HL-60 (cell line): ENCODE measurements around the gene IQSEC3.

Source experiments
- DNase-seq, 2 experiments: peaks; one replicate each; pipeline ENCODE4 v3.0.0-alpha.2; 2010 to 2020; ENCODE audit warnings: low read depth in 1 of 2, low spot score in 1 of 2
- H3K27ac ChIP-seq: fragments of 250-450 bp; sonication (Bioruptor Pico); replicated peaks from 2 replicates; pipeline ENCODE4 v1.5.1; 2020; ENCODE audit warnings: mild to moderate bottlenecking, moderate library complexity
- H3K27me3 ChIP-seq: fragments of 250-450 bp; sonication (Bioruptor Pico); 2 replicates; pipeline ENCODE4 v1.5.1; 2021; ENCODE audit warnings: mild to moderate bottlenecking, moderate library complexity; ENCODE audit not compliant: insufficient read depth, poor library complexity, severe bottlenecking
- H3K4me3 ChIP-seq: replicated peaks from 2 replicates; pipeline ENCODE4 v1.5.1; 2011; ENCODE audit warnings: mild to moderate bottlenecking, control low read depth, low read length; ENCODE audit not compliant: insufficient read depth
- CTCF ChIP-seq: IDR thresholded peaks from one replicate; pipeline ENCODE4 v1.5.1; 2011; ENCODE audit warnings: low read length, control low read depth, inconsistent platforms; ENCODE audit not compliant: insufficient read depth
- GABPA ChIP-seq: IDR thresholded peaks from 2 replicates; pipeline ENCODE4 v1.6.1; 2012; ENCODE audit warnings: low read depth
- POLR2AphosphoS5 ChIP-seq: IDR thresholded peaks from 2 replicates; pipeline ENCODE4 v1.6.1; 2012; ENCODE audit warnings: low read depth
- SPI1 ChIP-seq: IDR thresholded peaks from 2 replicates; pipeline ENCODE4 v1.6.1; 2012; ENCODE audit warnings: low read depth, mild to moderate bottlenecking, borderline replicate concordance
- TF ChIP-seq, protein P1 (sequence below): IDR thresholded peaks from 2 replicates; pipeline ENCODE4 v1.6.1; 2012; ENCODE audit warnings: low read depth; ENCODE audit not compliant: insufficient replicate concordance

Gene IQSEC3

DNA sequence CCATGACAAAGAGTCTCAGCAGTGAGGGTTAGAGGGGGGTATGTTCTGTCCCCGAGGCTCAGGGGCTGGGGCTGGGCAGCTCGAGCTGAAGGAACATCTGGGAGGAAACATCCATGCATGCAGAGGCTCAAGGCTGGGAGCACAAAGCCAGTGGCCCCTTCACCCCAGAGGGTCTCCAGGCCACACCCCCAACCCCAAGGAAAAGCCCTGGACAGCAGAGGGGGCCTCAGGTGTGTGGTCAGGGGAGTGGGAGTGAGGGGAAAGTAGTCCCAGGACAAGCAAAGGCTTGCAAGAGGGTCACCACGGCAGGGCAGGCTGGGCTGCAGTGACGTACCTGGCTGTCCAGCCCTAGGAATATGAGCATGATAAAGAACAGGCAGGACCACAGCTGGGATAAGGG is 129.9 kb downstream of the IQSEC3 start:
- no peak for DNase-seq
- Histone ChIP-seq H3K27me3 (peaks cover 3% of the 10 kb centered on the region), H3K27ac (no peak overlapping the region), H3K4me3 (no peak overlapping the region)
- no peak for TF ChIP-seq SPI1
- TF ChIP-seq, protein P1, sequence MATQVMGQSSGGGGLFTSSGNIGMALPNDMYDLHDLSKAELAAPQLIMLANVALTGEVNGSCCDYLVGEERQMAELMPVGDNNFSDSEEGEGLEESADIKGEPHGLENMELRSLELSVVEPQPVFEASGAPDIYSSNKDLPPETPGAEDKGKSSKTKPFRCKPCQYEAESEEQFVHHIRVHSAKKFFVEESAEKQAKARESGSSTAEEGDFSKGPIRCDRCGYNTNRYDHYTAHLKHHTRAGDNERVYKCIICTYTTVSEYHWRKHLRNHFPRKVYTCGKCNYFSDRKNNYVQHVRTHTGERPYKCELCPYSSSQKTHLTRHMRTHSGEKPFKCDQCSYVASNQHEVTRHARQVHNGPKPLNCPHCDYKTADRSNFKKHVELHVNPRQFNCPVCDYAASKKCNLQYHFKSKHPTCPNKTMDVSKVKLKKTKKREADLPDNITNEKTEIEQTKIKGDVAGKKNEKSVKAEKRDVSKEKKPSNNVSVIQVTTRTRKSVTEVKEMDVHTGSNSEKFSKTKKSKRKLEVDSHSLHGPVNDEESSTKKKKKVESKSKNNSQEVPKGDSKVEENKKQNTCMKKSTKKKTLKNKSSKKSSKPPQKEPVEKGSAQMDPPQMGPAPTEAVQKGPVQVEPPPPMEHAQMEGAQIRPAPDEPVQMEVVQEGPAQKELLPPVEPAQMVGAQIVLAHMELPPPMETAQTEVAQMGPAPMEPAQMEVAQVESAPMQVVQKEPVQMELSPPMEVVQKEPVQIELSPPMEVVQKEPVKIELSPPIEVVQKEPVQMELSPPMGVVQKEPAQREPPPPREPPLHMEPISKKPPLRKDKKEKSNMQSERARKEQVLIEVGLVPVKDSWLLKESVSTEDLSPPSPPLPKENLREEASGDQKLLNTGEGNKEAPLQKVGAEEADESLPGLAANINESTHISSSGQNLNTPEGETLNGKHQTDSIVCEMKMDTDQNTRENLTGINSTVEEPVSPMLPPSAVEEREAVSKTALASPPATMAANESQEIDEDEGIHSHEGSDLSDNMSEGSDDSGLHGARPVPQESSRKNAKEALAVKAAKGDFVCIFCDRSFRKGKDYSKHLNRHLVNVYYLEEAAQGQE = no peak
- no peak for TF ChIP-seq CTCF
- TF ChIP-seq POLR2AphosphoS5 = no peak
- TF ChIP-seq GABPA = no peak

DNA sequence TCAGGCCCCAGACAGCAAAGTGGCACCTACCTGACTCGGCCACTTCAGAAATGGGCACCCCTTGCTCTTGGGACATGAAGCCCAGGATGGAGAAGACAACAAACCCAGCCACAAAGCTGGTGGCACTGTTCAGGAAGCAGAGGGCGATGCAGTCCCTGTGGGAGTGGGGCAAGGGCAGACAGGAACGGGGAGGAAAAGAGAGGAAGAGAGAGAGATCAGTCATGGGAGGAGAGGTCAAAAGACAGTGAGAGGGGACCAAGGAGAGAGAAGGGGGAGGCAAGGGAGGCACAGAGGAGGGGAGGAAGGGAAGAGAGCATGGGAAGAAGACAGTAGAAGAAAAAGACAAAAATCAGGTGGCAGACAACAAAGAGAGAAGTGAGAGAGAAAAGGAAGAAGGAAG is 130.8 kb downstream of the IQSEC3 start:
- Histone ChIP-seq H3K27me3 (peaks cover 3% of the 10 kb centered on the region), H3K27ac (no peak overlapping the region), H3K4me3 (no peak overlapping the region)
- no peak for DNase-seq
- no peak for TF ChIP-seq SPI1
- TF ChIP-seq GABPA = no peak
- no peak for TF ChIP-seq CTCF
- TF ChIP-seq, protein P1 = no peak
- no peak for TF ChIP-seq POLR2AphosphoS5

DNA sequence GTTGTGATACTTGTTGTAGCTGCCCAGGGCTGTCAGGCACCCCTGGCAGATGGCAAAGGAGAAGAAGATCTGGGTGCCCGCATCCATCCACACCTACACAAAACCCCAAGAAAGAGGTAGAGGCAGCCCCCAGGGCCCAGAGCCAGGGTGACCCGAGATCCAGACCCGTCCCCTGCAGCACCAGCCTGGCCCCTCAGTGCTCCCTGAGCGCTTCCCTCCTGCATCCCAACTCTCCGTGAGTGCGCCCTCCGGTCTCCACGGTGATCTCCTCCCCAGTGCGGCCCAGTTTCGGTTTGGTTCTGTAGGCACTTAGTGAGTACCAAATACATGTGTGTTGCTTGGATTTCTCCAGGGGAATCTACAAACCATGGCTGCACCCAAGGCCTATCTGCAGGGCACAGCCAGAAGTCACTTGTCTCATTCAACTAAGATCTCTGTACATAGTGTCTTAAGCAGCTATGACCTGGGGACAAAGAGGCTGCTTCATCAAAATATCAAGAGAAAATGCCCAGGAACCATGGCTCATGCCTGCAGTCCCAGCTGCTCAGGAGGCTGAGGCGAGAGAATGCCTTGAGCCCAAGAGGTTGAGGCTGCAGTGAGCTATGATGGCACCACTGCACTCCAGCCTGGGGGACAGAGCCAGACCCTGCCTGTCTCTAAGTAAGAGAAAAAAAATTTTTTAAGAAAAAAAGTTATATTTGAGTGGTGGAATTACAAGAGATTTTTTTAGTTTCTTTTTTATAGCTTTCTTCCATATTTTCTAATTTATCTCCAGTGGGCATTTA is 131.5 kb downstream of the IQSEC3 start:
- Histone ChIP-seq H3K4me3 (no peak overlapping the region), H3K27ac (no peak overlapping the region), H3K27me3 (peaks cover 3% of the 10 kb centered on the region)
- DNase-seq = no peak
- TF ChIP-seq CTCF (no peak), POLR2AphosphoS5 (no peak)
- TF ChIP-seq, protein P1 = no peak
